Ishikawa (cell line): Measurements from ENCODE around the gene PPM1L.

Source experiments
- CEBPB ChIP-seq: IDR thresholded peaks from 2 replicates; pipeline ENCODE4 v1.6.1; 2012
- NFIC ChIP-seq: IDR thresholded peaks from 2 replicates; pipeline ENCODE4 v1.6.1; 2012
- RAD21 ChIP-seq: IDR thresholded peaks from 2 replicates; pipeline ENCODE4 v1.6.1; 2012; ENCODE audit warnings: low read depth
- REST ChIP-seq: IDR thresholded peaks from 2 replicates; pipeline ENCODE4 v1.6.1; 2012; ENCODE audit warnings: low read depth, mild to moderate bottlenecking
- TAF1 ChIP-seq: IDR thresholded peaks from 2 replicates; pipeline ENCODE4 v1.6.1; 2012; ENCODE audit warnings: low read depth, mild to moderate bottlenecking
- TCF12 ChIP-seq: IDR thresholded peaks from 2 replicates; pipeline ENCODE4 v1.6.1; 2012; ENCODE audit warnings: low read depth
- TEAD4 ChIP-seq: IDR thresholded peaks from 2 replicates; pipeline ENCODE4 v1.6.1; 2012
- YY1 ChIP-seq: IDR thresholded peaks from 2 replicates; pipeline ENCODE4 v1.6.1; 2012; ENCODE audit warnings: low read depth
- ZBTB7A ChIP-seq: IDR thresholded peaks from 2 replicates; pipeline ENCODE4 v1.6.1; 2012; ENCODE audit warnings: low read depth
- TF ChIP-seq, protein P1 (sequence below): IDR thresholded peaks from 2 replicates; pipeline ENCODE4 v1.6.1; 2012

- no peak for TF ChIP-seq CEBPB
- no peak for TF ChIP-seq REST
- TF ChIP-seq RAD21: no peak
- TF ChIP-seq TAF1: no peak
- TF ChIP-seq TCF12: no peak
- no peak for TF ChIP-seq NFIC
- no peak for TF ChIP-seq TEAD4
- no peak for TF ChIP-seq YY1
- TF ChIP-seq, protein P1, sequence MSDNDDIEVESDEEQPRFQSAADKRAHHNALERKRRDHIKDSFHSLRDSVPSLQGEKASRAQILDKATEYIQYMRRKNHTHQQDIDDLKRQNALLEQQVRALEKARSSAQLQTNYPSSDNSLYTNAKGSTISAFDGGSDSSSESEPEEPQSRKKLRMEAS: no peak
- no peak for TF ChIP-seq ZBTB7A
Measured at GRCh38 chr3:160990446-160990845, 234.4 kb downstream of the PPM1L start.
